Mucosa of descending colon (tissue), 3 donors: ENCODE results near the gene PGLYRP4. TPM values are rescaled to one million over a fixed set of nuclear protein-coding genes. Genes with fewer than 3 reads are reported as not detected.

Experiments
- ATAC-seq: fragments of 200-7000 bp; cut with Tn5 transposase; one replicate; pipeline ENCODE4 v1.9.1; 2020; ENCODE audit warnings: mild to moderate bottlenecking, moderate library complexity
- DNase-seq, 3 donors: peaks; one replicate each; pipeline ENCODE4 v3.0.0-alpha.2; 2020
- H3K36me3 ChIP-seq: fragments of 200-600 bp; one replicate; pipeline ENCODE4 v1.8.0; 2021; ENCODE audit warnings: low read depth, mild to moderate bottlenecking
- H3K4me1 ChIP-seq: fragments of 200-600 bp; one replicate; pipeline ENCODE4 v1.8.0; 2021; ENCODE audit warnings: low read depth, mild to moderate bottlenecking
- H3K4me3 ChIP-seq: fragments of 200-600 bp; one replicate; pipeline ENCODE4 v1.8.0; 2021; ENCODE audit warnings: mild to moderate bottlenecking
- H3K9me3 ChIP-seq: fragments of 200-600 bp; one replicate; pipeline ENCODE4 v1.8.0; 2021; ENCODE audit warnings: mild to moderate bottlenecking
- intact Hi-C, 2 donors: fragments of 100-400 bp; cut with DNase I in 1 of 2; cut with micrococcal nuclease in 1 of 2; formaldehyde crosslinking; loops; one replicate each; pipeline versions ENCODE4 v1.11.0 to v1.11.1; 2022; cut with DNase I, micrococcal nuclease
- total RNA-seq, 3 donors: library from RNA; stranded (reverse); fragmentation: NEBNext Ultra II Directional in 2 of 3; extraction: Animal tissue kit (Norgen Biotek cat#: 25700) in 2 of 3; gene quantifications; one replicate each; pipeline versions ENCODE4 v1.2.1 to v1.2.4, GENCODE V29; 2021 to 2023
- TF ChIP-seq, protein P1 (sequence below): fragments of 200-600 bp; IDR thresholded peaks from one replicate; pipeline ENCODE4 v1.8.0; 2022; ENCODE audit warnings: antibody characterized with exemption, mild to moderate bottlenecking
- donor health status: DM: no; HTN: no; CAD: no; lungs with moderate emphysema.
- donor health status: DM: no; HTN: no; CAD: no.
- donor health status: DM: no; HTN: yes; CAD: no.

PGLYRP4 gene
- total RNA-seq, 3 donors from 2014 or later, result not detected

GRCh38 chr1:153340356-153340755 lies 8.3 kb downstream of the PGLYRP4 start:
- H3K36me3 ChIP-seq, result no peaks in the 10 kb centered on the region
- H3K4me1 ChIP-seq, result no peaks in the 10 kb centered on the region
- H3K4me3 ChIP-seq, result no peak overlapping the region
- DNase-seq, result no peak
- TF ChIP-seq, protein P1, sequence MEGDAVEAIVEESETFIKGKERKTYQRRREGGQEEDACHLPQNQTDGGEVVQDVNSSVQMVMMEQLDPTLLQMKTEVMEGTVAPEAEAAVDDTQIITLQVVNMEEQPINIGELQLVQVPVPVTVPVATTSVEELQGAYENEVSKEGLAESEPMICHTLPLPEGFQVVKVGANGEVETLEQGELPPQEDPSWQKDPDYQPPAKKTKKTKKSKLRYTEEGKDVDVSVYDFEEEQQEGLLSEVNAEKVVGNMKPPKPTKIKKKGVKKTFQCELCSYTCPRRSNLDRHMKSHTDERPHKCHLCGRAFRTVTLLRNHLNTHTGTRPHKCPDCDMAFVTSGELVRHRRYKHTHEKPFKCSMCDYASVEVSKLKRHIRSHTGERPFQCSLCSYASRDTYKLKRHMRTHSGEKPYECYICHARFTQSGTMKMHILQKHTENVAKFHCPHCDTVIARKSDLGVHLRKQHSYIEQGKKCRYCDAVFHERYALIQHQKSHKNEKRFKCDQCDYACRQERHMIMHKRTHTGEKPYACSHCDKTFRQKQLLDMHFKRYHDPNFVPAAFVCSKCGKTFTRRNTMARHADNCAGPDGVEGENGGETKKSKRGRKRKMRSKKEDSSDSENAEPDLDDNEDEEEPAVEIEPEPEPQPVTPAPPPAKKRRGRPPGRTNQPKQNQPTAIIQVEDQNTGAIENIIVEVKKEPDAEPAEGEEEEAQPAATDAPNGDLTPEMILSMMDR, result no peak
- H3K9me3 ChIP-seq, result no peaks in the 10 kb centered on the region
- intact Hi-C loops, result no loop called here
- no peak for ATAC-seq

DNA sequence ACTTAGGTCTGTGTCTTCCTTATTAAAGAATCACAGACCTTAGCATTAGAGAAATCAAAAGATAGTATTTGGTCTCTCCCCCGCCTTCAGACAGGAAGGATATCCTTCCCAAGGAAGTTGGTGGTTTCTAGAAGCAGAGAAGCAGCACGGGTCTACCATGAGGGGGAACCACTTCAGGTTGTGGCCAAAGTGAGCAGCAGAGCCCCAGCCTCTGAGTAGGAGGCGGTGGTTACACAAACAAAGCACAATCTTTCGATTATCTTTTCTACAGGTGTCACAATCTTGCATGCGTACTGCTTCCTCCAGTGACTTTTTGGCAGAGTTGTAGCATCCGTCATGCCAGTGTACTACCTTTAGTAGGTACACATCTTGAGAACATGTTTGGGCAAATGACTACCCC lies 8.8 kb downstream of the PGLYRP4 start:
- H3K36me3 ChIP-seq, result no peaks in the 10 kb centered on the region
- ATAC-seq, result no peak
- DNase-seq, result no peak
- H3K9me3 ChIP-seq, result no peaks in the 10 kb centered on the region
- intact Hi-C loops, result no loop called here
- H3K4me1 ChIP-seq, result no peaks in the 10 kb centered on the region
- TF ChIP-seq, protein P1, result no peak
- H3K4me3 ChIP-seq, result no peak overlapping the region

DNA sequence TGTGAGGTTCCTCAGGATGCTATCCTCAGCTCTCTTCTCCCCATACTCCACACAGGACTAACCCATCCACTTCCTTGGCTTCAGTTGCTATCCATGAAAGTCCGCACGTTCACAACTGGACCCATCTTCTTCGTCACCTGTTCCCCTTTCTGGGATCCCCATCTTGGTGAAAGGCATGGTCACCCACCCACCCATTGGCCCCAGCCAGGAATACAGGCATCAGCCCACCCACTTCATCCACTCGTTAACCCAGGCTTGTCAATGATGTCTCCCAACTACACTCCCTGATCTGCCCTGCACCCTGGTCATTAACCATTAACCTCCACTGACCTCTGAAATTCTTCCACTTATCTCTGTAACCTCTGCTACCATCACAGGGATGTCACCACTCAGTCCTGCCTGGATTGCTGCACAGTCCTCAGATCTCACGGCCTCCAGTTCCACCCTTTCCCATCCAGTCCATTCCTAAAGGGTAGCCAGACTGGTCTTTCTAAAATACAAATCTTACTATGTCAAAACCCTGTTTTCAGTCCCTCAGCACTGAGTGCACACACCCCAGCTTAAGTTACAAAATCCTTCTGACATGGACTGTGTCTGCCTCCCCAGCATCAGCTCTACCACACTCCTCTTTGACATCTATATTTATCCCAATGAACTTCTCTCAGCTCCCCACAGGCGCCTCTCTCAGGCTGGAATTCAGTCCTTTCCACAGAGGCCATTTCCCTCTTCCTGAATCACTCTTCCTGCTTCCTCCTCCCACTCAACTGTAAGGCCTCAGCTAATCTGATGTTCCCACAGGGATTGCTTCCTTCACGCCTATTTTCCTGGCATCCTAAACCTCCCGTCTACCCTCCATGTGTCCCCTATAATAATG lies 10.4 kb downstream of the PGLYRP4 start:
- H3K4me3 ChIP-seq, result no peak overlapping the region

GRCh38 chr1:153336650-153337049 lies 12.0 kb downstream of the PGLYRP4 start:
- ATAC-seq (no peak), DNase-seq (no peak)
- H3K36me3 ChIP-seq, result no peaks in the 10 kb centered on the region
- no peaks in the 10 kb centered on the region for H3K4me1 ChIP-seq
- H3K4me3 ChIP-seq, result no peak overlapping the region
- H3K9me3 ChIP-seq, result peaks cover 4% of the 10 kb centered on the region
- TF ChIP-seq, protein P1, result no peak
- intact Hi-C loops, result no loop called here

More for the DNA sequence above, 10.4 kb downstream of the PGLYRP4 start:
- TF ChIP-seq, protein P1, result no peak
- Histone ChIP-seq H3K36me3 (no peaks in the 10 kb centered on the region), H3K4me1 (no peaks in the 10 kb centered on the region), H3K9me3 (no peaks in the 10 kb centered on the region)
- ATAC-seq (no peak), DNase-seq (no peak)
- intact Hi-C loops, result no loop called here

DNA sequence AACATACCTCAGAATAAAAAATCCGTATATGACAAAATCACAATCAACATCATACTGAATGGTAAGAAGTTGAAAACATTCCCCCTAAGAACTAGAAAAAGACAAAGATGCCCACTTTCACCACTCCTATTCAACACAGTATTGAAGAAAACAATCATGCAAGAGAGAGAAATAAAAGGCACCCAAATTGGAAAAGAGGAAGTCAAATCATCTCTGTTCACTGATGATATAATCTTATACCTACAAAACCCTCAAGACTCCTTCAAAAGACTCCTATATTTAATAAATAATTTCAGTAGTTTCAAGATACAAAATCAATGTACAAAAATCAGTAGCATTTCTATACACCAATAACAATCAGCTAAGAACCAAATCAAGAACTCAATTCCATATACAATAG lies 14.7 kb downstream of the PGLYRP4 start:
- no peak overlapping the region for H3K4me3 ChIP-seq
- ATAC-seq, result no peak
- TF ChIP-seq, protein P1, result no peak
- H3K4me1 ChIP-seq, result no peaks in the 10 kb centered on the region
- peaks cover 12% of the 10 kb centered on the region for H3K9me3 ChIP-seq
- H3K36me3 ChIP-seq, result no peaks in the 10 kb centered on the region
- intact Hi-C loops, result no loop called here
- DNase-seq, result no peak
